Thyroid gland (tissue), 4 donors: ENCODE data around the gene USP2.

Source experiments
- CTCF ChIP-seq, 6 experiments: fragments of 200-600 bp in 3 of 6; fragments of 450-650 bp in 3 of 6; sonication (generic) in 3 of 6; IDR thresholded peaks; one replicate each; pipeline ENCODE4 v1.5.1; 2016 to 2019; ENCODE audit warnings: antibody characterized with exemption in 6 of 6, mild to moderate bottlenecking in 2 of 6, inconsistent platforms in 1 of 6, moderate library complexity in 1 of 6
- POLR2A ChIP-seq, 2 donors: fragments of 450-650 bp; IDR thresholded peaks; one replicate each; pipeline ENCODE4 v1.6.1; 2017; ENCODE audit warnings: antibody characterized with exemption in 2 of 2, mild to moderate bottlenecking in 2 of 2, moderate library complexity in 1 of 2

- TF ChIP-seq CTCF (IDR thresholded peaks at IDR 0.05), result no peak
- no peak for TF ChIP-seq POLR2A (IDR thresholded peaks at IDR 0.05)
Observed at GRCh38 chr11:119373059-119373920, 8.2 kb downstream of the USP2 start.
